GM19463 (cell line): ENCODE data around the gene RIPK4.

Source experiments
- ATAC-seq: cut with Tn5 transposase; IDR thresholded peaks from one replicate; pipeline ENCODE4 v1.9.1; 2021; ENCODE audit warnings: mild to moderate bottlenecking, moderate library complexity; ENCODE audit not compliant: unreplicated experiment

The RIPK4 gene

DNA sequence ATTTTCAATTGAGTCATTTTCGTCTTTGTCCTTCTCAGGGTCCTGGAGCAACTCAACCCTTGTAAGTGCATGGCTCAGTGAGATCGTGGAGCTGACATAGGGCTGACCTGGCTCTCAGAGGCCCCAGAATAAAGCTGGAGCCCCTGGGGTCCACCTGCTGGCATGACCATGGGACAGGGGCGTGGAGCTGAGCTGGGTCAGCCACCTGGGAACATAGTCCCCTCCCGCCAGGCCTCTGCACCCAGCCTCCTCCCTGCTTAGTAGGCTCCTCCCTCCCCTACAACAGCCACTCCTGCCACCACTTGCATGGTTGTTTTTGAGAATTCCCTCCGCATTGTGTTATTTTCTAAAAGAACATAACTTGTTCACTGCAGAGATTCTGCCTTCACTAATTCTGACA, 3.1 kb upstream of the RIPK4 start:
- no peak for ATAC-seq

DNA sequence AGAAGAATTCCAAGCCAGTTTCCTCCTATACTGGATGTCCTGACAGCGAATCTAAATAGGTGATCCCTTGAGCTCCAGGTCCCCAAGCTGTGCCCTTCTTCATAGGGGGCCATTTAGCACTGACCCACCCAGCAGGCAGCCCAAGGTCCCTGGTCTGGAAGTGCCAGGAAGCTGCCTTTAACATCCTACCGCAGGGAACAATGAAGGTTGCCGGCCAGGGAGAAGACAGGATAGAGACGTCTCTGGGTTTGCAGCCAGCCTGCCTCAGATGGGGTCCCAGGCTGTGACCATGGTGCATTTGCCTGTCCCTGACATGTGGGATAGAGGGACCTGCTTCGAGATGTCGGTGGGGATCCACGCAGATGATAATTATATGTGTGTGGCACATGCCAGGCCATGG, 2.7 kb upstream of the RIPK4 start:
- ATAC-seq, result no peak

DNA sequence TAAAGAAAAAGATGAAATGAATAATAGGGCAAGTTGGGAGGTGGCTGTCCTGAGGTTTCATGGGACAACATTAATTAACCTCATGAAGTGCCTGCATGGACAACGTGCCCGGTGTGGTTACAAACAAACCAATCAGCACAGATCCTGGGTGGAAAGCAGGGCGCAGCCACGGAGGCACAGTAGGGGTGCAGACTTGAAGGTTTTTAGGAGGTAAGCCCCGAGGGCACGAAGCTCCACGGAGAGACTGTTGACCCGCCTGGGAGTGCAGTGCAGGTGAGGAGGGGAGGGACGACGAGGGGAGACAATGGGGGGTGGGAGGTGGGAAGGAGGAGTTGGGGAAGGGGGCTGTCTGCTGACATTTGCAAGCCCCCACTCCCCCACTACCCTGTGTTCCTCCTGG, 2.3 kb upstream of the RIPK4 start:
- no peak for ATAC-seq

DNA sequence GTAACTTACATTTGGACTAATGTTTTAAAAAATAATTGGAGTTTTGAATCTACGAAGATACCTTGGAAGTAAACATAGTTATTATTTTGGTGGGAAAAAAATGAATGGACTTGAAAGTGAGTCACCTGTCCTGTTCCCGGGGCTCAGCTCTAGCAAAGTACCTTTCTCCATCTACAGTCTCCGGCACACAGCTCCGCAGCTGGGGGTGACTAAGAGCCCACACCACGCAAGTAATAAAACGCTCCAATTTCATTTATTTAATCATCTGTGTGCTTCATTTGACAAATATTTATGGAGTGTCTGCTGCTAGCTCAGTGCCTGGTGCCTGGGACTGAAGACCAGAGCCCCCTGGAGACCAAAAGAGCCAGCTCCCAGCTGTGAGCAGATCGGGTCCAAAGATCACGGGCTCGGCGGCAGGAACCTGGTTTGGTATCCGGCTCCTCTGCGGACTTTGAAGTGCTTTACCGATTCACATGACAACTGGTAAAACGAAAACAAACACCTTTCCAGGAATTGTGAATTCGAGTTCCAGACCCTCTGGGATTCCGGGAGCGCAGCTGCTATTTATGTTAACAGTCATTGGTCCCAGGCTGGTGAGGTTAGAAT, 1.7 kb upstream of the RIPK4 start:
- no peak for ATAC-seq

DNA sequence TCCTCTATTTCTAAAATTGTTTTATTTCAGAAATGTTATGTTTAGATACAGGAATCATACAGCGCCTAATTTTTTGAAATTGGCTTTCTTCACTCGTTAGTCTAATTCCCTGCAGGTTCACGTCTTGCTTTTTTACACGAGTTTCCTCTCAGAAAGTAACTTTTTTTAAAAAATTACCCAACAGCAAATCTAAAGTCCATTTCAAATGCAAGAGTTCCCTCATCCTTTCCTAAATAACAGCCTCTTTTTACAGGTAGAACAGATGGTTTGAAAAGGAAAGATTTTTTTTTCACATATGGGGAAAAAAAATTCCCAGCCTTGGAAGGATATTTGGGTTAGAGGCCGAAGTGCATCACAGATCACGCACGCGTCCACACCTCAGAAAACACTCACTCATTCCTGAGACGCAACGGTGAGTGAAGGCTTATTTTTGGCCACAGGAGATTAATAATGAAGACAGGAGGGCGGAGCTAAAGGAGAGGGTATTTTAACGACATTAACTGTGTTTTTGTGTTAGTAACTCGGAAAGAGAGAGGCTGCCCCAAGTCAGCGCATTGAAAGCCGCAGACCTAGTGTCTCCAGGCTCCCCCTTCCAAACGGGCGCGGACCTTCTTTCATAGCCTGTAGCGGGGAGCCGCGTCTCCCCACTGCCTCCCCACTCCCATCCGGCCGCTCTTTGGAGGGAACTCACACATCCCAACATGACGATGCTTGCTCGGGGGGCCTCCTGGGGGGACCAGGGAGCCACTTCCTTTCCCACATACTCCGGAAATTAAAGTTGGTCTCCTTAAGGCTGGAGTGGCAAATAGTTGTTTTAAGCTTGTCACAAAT, 969 bp upstream of the RIPK4 start:
- no peak for ATAC-seq

DNA sequence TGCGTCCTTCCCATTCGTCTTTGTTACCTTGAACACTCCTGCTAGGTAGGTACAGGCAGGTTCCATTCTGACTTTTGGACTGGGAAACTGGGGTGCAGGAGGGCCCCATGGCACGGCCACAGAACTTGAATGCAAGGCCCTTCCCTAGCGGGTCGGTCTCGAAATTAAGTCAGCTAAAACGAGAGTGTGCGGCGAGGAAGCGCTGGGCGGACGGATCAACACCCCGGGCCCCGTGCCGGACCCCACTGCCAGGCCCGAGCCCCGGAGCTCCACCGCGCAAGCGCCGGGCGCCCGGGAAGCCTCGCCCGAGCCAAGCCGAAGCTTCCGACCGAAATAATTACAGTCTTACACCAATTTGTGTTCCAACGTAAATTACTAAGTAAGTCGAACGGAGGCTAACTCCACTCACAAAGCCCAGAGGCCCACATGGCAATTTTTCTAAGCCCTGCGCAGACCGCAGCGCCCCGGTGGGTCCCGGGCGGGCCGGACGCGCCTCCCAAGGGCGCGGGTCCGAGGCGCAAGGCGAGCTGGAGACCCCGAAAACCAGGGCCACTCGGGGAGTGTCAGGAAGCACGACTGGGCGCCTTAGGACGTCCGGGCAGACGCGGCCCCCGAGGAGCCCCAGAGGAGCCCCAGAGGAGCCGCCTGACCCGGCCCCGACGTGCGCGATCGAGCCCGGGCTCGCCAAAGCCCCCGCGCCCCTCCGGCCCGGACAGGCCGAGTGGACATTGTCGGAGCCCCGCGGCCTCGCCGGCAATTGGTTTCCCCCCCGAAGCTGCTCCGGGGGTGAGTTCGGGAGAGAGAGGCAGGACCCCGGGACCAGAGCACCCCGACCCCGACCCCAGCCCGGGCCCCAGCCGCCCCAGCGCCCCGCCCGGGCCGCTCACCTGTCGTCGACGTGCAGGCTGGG, 624 bp downstream of the RIPK4 start:
- ATAC-seq, result no peak

DNA sequence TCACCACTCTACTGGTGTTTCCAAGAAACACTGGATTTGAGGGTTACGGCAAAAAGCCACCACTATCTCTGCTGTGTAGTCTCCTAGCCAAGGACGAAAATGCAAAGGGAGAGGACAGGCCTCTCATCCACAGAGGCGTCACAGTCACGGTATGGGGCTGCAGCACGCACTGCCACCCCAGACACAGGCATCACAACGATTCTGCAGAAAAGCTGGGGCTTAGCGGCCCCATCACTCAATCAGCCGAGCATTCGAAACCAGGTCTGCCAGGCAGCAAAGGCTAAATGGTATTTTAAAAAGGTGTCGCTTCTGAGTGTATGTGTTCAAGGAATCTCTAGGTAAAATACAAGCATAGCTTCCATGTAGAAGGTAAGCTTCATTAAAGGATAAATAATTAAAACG, 1.4 kb downstream of the RIPK4 start:
- ATAC-seq, result no peak

DNA sequence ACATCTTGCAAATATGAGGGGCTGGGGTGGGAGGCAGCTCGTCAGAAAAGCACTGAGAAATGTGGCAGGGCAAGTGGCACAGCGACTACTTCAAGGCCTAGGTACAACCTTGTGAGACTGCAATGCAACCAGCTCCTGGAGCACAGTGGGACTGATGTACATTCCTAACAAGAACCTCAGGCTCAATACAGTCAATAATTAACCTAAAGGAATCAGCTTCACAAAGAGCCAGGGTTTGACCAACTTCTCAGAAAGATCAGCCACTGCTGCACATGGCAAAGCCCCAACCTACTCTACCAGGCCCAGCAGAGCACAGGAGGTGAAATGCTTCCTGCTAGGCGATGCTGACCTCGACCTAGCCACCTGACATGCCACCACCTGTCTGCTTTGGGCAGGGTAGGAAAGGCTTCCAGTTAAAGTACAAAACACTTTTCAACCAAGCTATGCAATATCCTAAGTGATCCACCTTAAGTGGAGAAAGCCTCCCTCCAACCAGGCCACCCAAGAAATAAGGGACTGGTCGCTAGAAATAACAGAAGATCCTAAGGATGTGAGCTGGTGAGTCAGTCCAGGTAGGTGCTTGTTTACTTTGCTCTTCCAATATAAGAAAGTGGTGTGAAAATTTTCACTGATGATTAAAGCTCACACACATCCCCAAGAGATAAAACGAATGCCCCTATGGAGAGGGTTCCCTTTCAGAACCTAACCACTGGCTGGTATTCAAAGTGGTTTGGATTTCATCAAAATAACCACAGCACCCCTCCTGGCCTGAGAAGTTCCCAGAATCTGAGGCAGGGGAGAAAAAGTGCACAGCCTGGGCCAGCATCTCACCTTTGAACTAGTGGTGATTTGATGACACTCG, 2.1 kb downstream of the RIPK4 start:
- ATAC-seq, result no peak

DNA sequence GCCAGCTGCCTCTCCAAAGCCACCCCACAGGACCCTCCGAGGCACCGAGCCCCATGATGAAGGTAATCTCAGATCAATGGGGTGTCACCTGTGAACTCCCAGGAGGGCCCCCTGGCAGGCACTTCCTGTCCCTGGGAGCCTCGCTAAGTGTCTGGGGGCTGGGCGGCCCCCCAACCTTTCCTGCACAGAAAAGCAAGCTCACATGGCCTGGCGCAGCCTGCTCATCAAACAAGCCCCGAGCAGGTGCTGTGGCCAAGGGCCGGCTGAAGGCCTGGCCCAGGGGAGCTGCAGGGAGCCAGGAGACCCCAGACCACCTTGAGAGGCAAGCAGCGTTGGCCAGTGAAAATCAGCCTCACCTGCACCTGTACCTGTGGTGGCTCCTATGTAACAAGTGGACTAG, 2.9 kb downstream of the RIPK4 start:
- ATAC-seq, result no peak

DNA sequence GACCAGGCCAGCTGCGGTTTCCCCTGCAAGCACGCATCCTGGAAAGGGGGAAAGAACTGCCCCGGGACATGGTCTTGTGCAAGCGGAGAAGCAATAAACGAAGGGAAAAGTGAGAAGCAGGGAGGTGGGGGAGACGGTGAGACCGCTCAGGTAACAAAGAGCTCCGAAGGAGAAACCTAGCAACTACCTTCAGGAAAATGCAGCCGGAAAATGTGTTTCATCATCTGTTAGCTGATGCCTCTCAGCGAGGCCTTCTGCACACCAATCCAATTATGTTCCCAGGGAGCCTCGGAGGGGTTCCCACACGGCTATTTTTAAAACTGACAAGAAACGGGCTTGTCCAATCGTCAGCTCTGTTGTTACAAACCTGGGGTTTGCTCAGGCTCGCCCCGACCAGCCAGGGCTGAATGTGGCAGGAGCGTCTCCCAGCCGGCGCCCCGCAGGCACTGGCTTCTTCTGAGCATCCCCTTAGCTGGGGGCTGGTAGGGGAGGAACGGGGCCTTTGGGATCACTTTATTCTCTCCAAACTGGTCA, 3.4 kb downstream of the RIPK4 start:
- ATAC-seq, result no peak

DNA sequence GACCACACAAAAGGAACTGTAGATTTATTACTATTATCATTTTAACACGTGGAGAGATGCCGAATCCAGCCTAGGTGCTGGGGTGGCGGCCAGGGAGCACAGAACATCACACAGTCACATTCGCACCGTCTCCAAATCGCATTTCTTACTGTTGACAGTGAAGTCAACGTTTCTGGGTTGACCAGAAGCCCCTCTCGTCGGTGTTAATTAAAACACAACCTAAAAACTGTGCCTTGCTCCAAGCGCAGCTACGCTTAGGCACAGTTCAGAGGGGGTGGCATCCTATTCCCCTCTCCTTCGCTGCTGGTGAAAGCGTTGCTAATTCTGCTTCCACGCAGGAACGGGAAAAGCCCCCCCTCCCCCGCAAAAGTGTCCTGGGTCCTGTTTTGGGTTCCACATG, 4.1 kb downstream of the RIPK4 start:
- ATAC-seq, result no peak

DNA sequence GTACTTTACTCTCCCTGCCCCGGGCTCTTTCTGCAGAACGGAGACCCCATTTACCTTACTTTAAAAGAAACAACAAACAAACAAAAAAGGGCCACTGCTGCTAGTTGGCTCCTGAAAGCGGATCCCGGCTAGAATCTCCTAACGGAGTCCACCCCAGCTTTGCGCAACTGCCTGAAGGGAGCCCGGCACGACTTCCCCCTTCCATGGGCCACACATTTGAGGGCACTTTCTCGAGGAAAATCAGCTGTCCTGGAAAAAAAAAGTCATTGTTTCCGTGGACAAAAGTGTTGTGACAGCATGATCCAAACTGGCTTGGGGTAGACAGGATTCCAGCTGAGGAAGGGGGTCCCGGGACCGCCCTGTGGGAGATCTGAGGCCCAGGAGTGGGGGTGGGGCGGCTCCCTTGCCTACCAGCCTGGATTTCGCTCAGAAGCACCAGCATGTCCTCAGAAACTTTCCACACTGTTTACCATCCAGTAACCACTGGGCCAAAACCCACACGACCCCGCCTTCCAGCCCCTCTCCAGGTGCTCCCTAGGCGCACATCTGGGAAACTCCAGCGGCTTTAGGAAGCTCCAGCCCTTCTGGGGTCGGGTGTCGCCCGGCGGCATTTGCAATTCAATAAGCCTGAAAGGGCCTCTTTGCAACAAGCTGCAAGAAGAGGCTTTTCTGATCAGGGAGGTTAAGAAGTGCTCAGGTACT, 4.8 kb downstream of the RIPK4 start:
- no peak for ATAC-seq

DNA sequence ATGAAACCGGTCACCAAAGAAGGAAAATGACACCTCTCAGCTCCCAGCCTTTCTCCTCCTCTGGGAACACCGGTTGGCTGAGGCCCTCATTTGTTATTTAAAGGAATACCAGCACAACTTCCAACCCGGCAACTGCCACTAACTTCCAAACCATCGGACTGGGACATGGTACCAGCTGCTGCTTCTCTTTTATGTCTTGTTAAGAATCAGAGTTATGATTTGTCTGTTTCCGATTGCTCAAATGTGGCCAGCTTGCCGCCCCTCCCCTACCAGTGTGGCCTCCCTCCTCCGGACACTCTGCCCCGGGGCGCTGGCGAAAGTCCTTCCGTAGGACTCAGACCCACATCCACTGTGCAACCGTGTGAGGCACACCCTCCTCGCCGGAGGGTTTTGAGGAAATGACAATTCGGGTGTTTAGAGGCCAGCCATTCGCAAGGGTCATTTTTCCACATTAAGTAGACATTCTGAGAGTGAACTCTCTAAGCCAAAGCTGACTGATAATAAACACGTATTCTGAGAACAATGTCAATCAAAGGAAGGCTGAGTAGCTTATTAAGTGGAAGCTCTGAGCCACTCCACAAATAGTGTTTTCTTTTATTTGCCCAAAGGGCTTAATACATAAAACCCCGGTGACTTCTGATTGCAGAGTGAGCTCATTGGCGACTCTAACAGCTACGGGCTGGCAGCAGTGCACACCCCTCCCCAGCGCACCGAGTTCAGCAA, 5.5 kb downstream of the RIPK4 start:
- no peak for ATAC-seq

DNA sequence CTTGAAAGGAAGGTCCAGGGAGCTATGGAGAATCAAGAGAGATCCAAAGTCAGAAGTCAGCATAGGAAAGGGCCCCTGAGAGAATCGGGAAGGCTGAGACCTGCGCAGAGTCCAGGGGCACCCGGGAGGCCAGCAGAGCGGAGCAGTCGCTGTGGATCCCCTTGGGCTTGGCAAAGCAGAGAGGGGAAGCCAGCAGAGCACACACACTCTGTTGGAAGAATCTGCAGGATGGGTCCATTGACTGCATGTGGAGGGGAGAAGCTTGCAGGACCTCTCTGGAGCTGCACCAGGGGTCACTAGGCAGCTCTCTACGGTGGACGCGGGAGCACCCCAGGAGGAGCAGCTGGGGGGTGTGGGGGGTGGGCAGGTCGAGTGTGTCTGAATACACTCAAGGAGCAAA, 6.4 kb downstream of the RIPK4 start:
- ATAC-seq, result no peak

DNA sequence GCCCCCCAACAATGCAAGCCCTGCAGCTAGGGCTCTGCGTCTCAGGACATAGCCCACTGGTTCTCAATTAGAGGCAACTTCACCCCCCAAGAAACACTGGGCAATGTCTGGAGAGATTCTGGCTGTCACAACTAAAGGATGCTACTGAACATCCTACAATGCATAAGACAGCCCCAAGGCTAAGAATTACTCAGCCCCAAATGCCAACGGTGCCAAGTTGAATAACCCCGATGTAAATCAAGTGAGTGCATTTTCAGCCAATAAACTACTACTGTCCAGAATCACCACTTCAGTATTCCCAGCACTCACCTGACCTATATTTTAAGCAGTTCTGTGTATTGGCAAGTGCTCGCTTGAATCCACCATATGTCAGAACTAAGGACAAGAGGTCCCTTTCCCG, 6.9 kb downstream of the RIPK4 start:
- no peak for ATAC-seq

DNA sequence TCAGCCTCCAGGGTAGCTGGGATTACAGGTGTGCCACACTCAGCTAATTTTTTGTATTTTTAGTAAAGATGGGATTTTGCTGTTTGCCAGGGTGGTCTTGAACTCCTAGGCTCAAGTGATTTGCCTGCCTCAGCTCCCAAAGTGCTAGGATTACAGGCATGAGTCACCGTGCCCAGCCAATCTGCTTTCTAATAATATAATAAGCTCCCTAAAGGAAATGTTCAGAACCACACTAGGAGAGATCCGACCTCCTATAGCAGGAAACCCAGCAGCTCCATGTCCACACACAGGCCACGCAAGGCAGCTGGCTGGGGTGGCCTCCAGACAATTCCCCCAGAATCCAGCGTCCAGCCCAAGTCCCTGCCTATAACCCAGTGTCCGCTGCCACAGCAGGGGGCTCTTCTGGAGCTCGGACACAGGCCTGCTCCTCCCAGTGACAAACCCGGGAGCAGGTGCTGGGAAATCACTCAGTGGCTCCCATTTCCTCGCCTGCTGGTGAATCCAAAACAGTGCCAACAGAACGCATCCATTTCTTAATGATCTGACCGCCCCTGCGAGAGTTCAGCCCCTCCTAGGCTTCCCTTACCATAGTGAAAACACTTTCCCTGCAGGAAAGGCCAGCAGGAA, 7.5 kb downstream of the RIPK4 start:
- ATAC-seq, result no peak

DNA sequence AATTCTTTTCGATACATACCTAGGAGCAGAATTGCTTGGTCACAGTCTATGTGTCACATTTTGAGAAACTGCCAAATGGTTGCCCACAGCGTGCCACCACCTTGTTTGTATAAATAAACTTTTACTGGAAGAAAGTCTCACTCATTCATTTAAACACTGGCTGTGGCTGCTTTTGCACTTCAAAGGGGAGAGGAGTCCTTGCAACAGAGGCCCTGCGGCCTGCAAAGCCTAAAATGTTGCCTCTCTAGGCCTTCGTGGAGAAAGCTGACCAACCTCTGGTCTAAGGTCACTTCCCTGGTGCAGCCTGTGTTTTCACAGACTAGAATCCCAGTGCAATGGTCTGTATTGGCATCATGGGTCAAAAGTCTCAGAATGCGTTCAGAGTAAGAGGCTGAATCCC, 8.3 kb downstream of the RIPK4 start:
- no peak for ATAC-seq

DNA sequence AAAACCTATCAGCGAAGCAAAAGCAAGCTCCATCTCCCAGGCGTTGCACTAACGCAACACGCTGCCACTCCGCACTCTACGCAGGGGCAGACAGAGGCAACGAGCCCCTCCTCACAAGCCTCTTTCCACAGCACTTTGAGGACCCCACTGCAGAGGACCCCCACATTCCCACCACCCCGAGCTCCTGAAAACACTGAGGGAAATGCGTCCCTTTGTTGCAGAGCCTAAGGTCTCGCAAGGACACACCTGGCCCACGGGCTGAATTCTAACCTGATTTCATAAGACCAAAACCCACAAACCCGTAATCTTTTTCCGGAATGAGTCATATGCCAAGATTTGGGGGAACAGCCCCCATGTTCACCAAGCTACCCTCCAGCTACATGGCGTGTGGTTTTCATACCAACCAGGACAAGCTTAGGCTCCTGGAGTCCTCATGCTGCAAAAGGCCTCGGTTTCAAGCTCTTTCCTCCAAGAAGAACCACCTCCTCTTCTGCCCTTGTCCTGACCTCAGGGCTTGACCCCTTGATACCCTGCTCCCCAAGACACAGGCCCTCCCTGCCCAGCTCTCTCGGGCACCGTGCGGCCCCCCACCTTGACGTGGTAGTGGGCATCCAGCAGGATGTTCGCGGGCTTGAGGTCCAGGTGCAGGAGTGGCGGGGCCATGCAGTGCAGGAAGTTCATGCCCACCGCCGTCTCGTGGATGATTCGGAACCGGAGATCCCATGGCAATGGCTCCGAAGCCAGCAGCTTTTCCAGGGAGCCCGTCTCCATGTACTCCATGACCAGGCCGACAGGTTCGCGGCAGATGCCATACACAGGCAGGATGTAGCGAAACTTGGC, 10.7 kb downstream of the RIPK4 start:
- ATAC-seq, result no peak
